WTC11 (cell line): ENCODE measurements around the gene CNKSR3. TPM values are rescaled to one million over a fixed set of nuclear protein-coding genes. Genes with fewer than 3 reads are reported as not detected.

ENCODE experiments used
- ATAC-seq: fragments of 200-7000 bp; cut with Tn5 transposase; 2 replicates; pipeline ENCODE4 v1.10.0; 2021; ENCODE audit warnings: mild to moderate bottlenecking, moderate library complexity
- CTCF ChIA-PET: fragments of 300-600 bp; sonication (Branson Sonifier 250); formaldehyde crosslinking; loops from one replicate; lab custom pipeline; 2021; ENCODE audit warnings: antibody characterized with exemption; lab: Charles Lee
- POLR2A ChIA-PET: fragments of 350-600 bp; sonication (Branson Sonifier 250); formaldehyde crosslinking; loops from one replicate; lab custom pipeline; 2021; ENCODE audit warnings: antibody characterized with exemption; lab: Charles Lee
- DNase-seq: peaks from one replicate; pipeline ENCODE4 v3.0.0; 2021; ENCODE audit warnings: low spot score
- H3K27ac Mint-ChIP-seq: 2 replicates; pipeline ENCODE4 v1.8.0; 2021; ENCODE audit warnings: mixed read lengths
- H3K27me3 Mint-ChIP-seq: 2 replicates; pipeline ENCODE4 v1.8.0; 2021; ENCODE audit warnings: low read depth, mild to moderate bottlenecking, moderate library complexity, mixed read lengths
- H3K36me3 Mint-ChIP-seq: 2 replicates; pipeline ENCODE4 v1.8.0; 2021; ENCODE audit warnings: mixed read lengths
- H3K4me1 Mint-ChIP-seq: 2 replicates; pipeline ENCODE4 v1.8.0; 2022; ENCODE audit warnings: mixed read lengths
- H3K4me3 Mint-ChIP-seq: 2 replicates; pipeline ENCODE4 v1.8.0; 2021; ENCODE audit warnings: mild to moderate bottlenecking, moderate library complexity, mixed read lengths
- H3K9me3 Mint-ChIP-seq: 2 replicates; pipeline ENCODE4 v1.8.0; 2021; ENCODE audit warnings: mixed read lengths
- AFF4 ChIP-seq: sonication (generic); formaldehyde crosslinking; IDR thresholded peaks from 2 replicates; pipeline ENCODE4 v1.8.1; 2023; ENCODE audit warnings: mild to moderate bottlenecking, missing genetic modification reagents, borderline replicate concordance
- ATF1 ChIP-seq: sonication (generic); formaldehyde crosslinking; IDR thresholded peaks from 2 replicates; pipeline ENCODE4 v1.8.1; 2023; ENCODE audit warnings: mild to moderate bottlenecking, moderate library complexity, missing genetic modification reagents
- ELF4 ChIP-seq: sonication (generic); formaldehyde crosslinking; IDR thresholded peaks from 2 replicates; pipeline ENCODE4 v1.8.1; 2022; ENCODE audit warnings: low read depth, mild to moderate bottlenecking, moderate library complexity, missing genetic modification reagents
- KAT7 ChIP-seq: sonication (generic); formaldehyde crosslinking; IDR thresholded peaks from 2 replicates; pipeline ENCODE4 v1.8.1; 2023; ENCODE audit warnings: missing genetic modification reagents, mild to moderate bottlenecking, borderline replicate concordance
- MXD4 ChIP-seq: fragments of 250-450 bp; sonication (Bioruptor Pico); IDR thresholded peaks from 2 replicates; pipeline ENCODE4 v1.8.0; 2021; ENCODE audit warnings: mild to moderate bottlenecking, moderate library complexity, borderline replicate concordance
- MYBL2 ChIP-seq: sonication (generic); formaldehyde crosslinking; IDR thresholded peaks from 2 replicates; pipeline ENCODE4 v1.8.1; 2023; ENCODE audit warnings: mild to moderate bottlenecking, moderate library complexity, missing genetic modification reagents
- NR2C2 ChIP-seq: sonication (generic); formaldehyde crosslinking; IDR thresholded peaks from 2 replicates; pipeline ENCODE4 v1.8.0; 2022; ENCODE audit warnings: mild to moderate bottlenecking, missing genetic modification reagents
- NR3C1 ChIP-seq: sonication (generic); formaldehyde crosslinking; conservative IDR thresholded peaks from 2 replicates; pipeline ENCODE4 v1.8.1; 2023; ENCODE audit warnings: low read depth, mild to moderate bottlenecking, missing genetic modification reagents
- TEAD1 ChIP-seq: sonication (generic); formaldehyde crosslinking; IDR thresholded peaks from 2 replicates; pipeline ENCODE4 v1.8.0; 2022; ENCODE audit warnings: mild to moderate bottlenecking, missing genetic modification reagents
- TEAD4 ChIP-seq: sonication (generic); formaldehyde crosslinking; IDR thresholded peaks from 2 replicates; pipeline ENCODE4 v1.8.0; 2022; ENCODE audit warnings: mild to moderate bottlenecking, missing genetic modification reagents
- ZBTB21 ChIP-seq: sonication (generic); formaldehyde crosslinking; IDR thresholded peaks from 2 replicates; pipeline ENCODE4 v1.8.1; 2023; ENCODE audit warnings: mild to moderate bottlenecking, missing genetic modification reagents, borderline replicate concordance
- ZBTB43 ChIP-seq: sonication (generic); formaldehyde crosslinking; IDR thresholded peaks from 2 replicates; pipeline ENCODE4 v1.8.1; 2023; ENCODE audit warnings: mild to moderate bottlenecking, missing genetic modification reagents
- ZNF281 ChIP-seq: sonication (generic); formaldehyde crosslinking; IDR thresholded peaks from 2 replicates; pipeline ENCODE4 v1.8.0; 2023; ENCODE audit warnings: mild to moderate bottlenecking, missing genetic modification reagents
- ZNF671 ChIP-seq: fragments of 250-450 bp; sonication (Bioruptor Pico); IDR thresholded peaks from 2 replicates; pipeline ENCODE4 v1.8.0; 2021; ENCODE audit warnings: mild to moderate bottlenecking
- total RNA-seq: library from RNA; stranded (reverse); gene quantifications from 3 replicates; pipeline ENCODE4 v1.2.3, GENCODE V29; 2021
- TF ChIP-seq, protein P1 (sequence below): sonication (generic); formaldehyde crosslinking; IDR thresholded peaks from 2 replicates; pipeline ENCODE4 v1.8.1; 2023; ENCODE audit warnings: mild to moderate bottlenecking, missing genetic modification reagents, moderate library complexity
- TF ChIP-seq, protein P2 (sequence below): sonication (generic); formaldehyde crosslinking; IDR thresholded peaks from 2 replicates; pipeline ENCODE4 v1.8.1; 2022; ENCODE audit warnings: mild to moderate bottlenecking, moderate library complexity, missing genetic modification reagents
- TF ChIP-seq, protein P3 (sequence below): sonication (generic); formaldehyde crosslinking; IDR thresholded peaks from 2 replicates; pipeline ENCODE4 v1.8.0; 2022; ENCODE audit warnings: missing genetic modification reagents

The CNKSR3 gene
- total RNA-seq, 1 experiment from 2014 or later, result 5.7 TPM

DNA sequence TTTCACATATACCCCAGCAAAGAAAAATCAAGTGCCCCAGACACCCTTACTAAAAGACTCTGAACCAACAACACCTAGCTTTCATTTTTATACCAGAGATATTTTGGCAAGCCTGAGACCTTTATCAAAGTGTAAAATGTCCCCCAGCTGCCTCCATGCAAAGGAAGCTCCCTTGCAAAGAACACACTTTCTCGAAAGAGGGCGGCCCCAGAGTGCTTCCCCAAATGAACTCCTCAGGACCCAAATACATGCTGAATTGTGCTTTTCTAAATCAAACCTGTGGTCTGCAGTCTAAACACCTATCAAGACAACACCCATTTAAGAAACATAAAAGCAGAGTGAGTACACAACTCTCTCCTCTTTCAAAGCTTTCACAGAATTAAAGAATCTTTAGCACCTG lies 154.4 kb downstream of the CNKSR3 start (continued):
- no peak for TF ChIP-seq ZBTB21 (CRISPR knock-in tag)
- no peak for TF ChIP-seq NR2C2
- TF ChIP-seq KAT7 (CRISPR knock-in tag), result no peak
- TF ChIP-seq NR3C1, result no peak
- TF ChIP-seq, protein P1, sequence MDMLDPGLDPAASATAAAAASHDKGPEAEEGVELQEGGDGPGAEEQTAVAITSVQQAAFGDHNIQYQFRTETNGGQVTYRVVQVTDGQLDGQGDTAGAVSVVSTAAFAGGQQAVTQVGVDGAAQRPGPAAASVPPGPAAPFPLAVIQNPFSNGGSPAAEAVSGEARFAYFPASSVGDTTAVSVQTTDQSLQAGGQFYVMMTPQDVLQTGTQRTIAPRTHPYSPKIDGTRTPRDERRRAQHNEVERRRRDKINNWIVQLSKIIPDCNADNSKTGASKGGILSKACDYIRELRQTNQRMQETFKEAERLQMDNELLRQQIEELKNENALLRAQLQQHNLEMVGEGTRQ, result no peak
- TF ChIP-seq MXD4 (CRISPR knock-in tag), result no peak
- no peak for TF ChIP-seq TEAD1 (CRISPR knock-in tag)

GRCh38 chr6:154354265-154354777 lies 156.2 kb downstream of the CNKSR3 start:
- TF ChIP-seq NR2C2, result no peak
- TF ChIP-seq, protein P2, sequence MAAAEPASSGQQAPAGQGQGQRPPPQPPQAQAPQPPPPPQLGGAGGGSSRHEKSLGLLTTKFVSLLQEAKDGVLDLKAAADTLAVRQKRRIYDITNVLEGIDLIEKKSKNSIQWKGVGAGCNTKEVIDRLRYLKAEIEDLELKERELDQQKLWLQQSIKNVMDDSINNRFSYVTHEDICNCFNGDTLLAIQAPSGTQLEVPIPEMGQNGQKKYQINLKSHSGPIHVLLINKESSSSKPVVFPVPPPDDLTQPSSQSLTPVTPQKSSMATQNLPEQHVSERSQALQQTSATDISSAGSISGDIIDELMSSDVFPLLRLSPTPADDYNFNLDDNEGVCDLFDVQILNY (CRISPR knock-in tag), result no peak
- TF ChIP-seq, all 79 proteins: peak for 0
- no peak overlapping the region for H3K27ac Mint-ChIP-seq
- POLR2A ChIA-PET, result no interaction called here
- no peaks in the 10 kb centered on the region for H3K4me1 Mint-ChIP-seq
- H3K4me3 Mint-ChIP-seq, result no peak overlapping the region
- no peaks in the 10 kb centered on the region for H3K36me3 Mint-ChIP-seq
- DNase-seq, result no peak
- ATAC-seq, result no peak
- CTCF ChIA-PET, result no interaction called here
- peaks cover 8% of the 10 kb centered on the region; the same call in 1 of the 2 replicates for H3K9me3 Mint-ChIP-seq
- H3K27me3 Mint-ChIP-seq, result no peaks in the 10 kb centered on the region

DNA sequence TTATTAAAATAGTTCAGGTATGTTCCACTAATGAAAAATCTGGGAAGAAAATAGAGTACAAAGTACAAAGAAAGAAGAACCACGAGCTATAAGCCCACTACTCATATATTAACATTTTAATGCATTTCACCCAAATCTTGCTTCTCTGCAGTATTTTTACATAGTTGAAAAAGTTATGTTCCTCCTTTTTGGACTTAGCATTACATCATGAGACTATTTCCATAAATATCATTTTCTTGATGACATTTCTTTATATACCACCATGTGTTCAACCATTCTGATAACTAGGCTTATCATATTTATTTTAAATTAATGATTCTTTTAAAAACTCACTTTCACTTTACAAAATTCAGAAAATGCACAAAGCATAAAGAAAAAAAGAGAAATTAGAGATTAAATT lies 156.9 kb downstream of the CNKSR3 start:
- H3K9me3 Mint-ChIP-seq, result peaks cover 8% of the 10 kb centered on the region; the same call in 1 of the 2 replicates
- H3K36me3 Mint-ChIP-seq, result no peaks in the 10 kb centered on the region
- ATAC-seq (no peak), DNase-seq (no peak)
- no peak overlapping the region for H3K4me3 Mint-ChIP-seq
- POLR2A ChIA-PET, result interaction anchor here (0.7 kb wide), 2 partner anchors 8 to 28 kb away, joined by 4 to 5 read pairs; no protein-coding TSS in a partner anchor
- no peak overlapping the region for H3K27ac Mint-ChIP-seq
- CTCF ChIA-PET, result no interaction called here
- H3K27me3 Mint-ChIP-seq, result no peaks in the 10 kb centered on the region
- no peaks in the 10 kb centered on the region for H3K4me1 Mint-ChIP-seq
- no peak for TF ChIP-seq AFF4 (CRISPR knock-in tag)
- no peak for TF ChIP-seq MYBL2 (CRISPR knock-in tag)
- TF ChIP-seq, protein P3, sequence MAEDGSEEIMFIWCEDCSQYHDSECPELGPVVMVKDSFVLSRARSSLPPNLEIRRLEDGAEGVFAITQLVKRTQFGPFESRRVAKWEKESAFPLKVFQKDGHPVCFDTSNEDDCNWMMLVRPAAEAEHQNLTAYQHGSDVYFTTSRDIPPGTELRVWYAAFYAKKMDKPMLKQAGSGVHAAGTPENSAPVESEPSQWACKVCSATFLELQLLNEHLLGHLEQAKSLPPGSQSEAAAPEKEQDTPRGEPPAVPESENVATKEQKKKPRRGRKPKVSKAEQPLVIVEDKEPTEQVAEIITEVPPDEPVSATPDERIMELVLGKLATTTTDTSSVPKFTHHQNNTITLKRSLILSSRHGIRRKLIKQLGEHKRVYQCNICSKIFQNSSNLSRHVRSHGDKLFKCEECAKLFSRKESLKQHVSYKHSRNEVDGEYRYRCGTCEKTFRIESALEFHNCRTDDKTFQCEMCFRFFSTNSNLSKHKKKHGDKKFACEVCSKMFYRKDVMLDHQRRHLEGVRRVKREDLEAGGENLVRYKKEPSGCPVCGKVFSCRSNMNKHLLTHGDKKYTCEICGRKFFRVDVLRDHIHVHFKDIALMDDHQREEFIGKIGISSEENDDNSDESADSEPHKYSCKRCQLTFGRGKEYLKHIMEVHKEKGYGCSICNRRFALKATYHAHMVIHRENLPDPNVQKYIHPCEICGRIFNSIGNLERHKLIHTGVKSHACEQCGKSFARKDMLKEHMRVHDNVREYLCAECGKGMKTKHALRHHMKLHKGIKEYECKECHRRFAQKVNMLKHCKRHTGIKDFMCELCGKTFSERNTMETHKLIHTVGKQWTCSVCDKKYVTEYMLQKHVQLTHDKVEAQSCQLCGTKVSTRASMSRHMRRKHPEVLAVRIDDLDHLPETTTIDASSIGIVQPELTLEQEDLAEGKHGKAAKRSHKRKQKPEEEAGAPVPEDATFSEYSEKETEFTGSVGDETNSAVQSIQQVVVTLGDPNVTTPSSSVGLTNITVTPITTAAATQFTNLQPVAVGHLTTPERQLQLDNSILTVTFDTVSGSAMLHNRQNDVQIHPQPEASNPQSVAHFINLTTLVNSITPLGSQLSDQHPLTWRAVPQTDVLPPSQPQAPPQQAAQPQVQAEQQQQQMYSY (CRISPR knock-in tag), result no peak
- TF ChIP-seq TEAD4 (CRISPR knock-in tag), result no peak
- no peak for TF ChIP-seq ZBTB43 (CRISPR knock-in tag)
- no peak for TF ChIP-seq ZNF671 (CRISPR knock-in tag)
- TF ChIP-seq ELF4, result no peak
- TF ChIP-seq ZNF281 (CRISPR knock-in tag), result no peak
- TF ChIP-seq ATF1 (CRISPR knock-in tag), result no peak
- no peak for TF ChIP-seq MXD4 (CRISPR knock-in tag)
